Measurements from ENCODE around the gene DUSP8.
A peak's percentile ranks its signal among the peaks of the same experiment; 100 is the strongest.
"Not testable (repeated sequence)": the region's sequence is repeated elsewhere in the genome, so short reads cannot be mapped to it uniquely, and the experiment has no call there.

Gene DUSP8, protein sequence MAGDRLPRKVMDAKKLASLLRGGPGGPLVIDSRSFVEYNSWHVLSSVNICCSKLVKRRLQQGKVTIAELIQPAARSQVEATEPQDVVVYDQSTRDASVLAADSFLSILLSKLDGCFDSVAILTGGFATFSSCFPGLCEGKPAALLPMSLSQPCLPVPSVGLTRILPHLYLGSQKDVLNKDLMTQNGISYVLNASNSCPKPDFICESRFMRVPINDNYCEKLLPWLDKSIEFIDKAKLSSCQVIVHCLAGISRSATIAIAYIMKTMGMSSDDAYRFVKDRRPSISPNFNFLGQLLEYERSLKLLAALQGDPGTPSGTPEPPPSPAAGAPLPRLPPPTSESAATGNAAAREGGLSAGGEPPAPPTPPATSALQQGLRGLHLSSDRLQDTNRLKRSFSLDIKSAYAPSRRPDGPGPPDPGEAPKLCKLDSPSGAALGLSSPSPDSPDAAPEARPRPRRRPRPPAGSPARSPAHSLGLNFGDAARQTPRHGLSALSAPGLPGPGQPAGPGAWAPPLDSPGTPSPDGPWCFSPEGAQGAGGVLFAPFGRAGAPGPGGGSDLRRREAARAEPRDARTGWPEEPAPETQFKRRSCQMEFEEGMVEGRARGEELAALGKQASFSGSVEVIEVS

DNA sequence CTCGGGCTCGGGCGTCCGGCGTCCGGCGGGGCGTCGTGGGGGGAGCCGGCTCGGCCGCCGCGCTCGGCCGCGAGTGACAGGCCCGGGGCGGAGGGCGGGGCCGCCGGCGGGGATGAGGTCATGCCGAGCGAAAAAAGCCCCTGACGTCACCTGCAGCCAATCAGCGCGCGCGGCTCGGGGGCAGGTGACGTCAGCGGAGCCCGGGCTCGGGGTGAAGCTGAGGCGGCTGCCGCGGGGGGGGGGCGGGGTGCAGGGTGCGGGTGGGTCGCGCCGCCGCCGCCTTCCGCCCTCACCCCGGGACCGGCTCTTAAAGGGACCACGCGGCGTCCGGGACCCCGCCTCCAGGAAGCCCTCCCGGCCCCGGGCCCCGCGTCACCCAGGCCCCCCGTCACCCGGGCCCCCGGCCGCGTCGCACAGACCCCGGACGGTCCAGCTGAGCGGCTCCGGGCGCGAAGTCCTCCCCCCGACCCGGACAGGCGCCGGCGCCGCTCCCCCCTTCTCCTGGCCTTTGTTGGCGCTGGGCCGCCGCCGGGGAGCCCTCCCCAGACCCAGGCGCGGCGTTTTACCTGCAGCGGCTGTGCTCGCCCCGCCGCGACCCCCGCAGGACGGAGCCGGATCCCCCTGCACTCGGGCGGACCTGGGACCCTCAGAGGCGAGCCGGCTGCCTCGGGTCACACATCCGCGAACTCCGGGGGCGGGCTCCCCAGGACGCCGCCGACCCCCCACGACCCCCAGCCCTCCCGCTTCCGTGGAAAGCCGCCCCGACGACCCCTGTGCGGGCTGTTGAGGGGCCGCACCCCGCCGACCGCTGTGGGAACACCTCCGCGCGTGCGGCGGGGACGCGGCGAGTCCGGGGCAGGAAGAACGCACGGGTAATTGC lies at the start of gene DUSP8:
TSS of gene DUSP8 (minus strand) at position 75 of the 880 bp plus-strand sequence. CDS start 6,445 bp downstream, outside the sequence.
- peak; percentile 91 for DNase-seq (ENCODE audit: low spot score)

DNA sequence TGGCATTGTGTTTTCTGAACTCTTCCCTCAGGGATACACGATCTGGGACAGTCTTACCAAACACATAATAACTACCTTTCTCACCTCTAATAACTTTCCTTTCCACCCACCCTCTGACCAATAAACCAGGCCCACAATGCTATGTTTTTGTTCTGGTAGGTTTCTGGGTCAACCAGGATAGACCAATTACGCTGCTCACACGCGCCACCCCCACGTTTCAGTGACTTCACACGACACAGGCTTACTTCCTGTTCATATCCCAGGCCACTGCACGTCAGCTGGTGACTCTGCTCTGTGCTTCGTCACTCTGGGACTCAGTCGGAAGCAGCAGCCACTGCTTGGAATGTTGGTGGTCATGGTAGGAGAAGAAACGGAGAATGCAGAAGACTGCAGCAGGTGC lies 47.4 kb upstream of the DUSP8 start:
- DNase-seq (ENCODE audit: low spot score), result no peak

DNA sequence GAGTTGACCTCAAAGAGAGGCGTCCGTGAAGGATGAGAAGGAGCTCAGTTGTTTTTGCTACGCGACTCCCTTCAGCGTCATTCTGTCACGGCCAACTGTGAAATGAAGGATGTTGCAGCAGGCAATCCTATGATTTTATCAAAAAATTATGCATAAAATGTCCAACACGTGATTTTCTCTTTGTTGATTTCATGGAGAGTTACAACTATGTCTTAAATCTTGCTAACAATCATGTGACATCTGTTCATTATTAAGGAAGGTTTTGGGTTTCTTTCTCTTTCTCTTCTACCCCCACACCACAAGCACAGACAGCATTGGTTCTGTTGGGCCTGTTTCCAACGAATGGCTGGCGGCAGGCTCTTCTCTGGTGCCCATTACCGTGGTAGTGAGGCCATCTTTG lies 46.2 kb upstream of the DUSP8 start:
- DNase-seq (ENCODE audit: low spot score), result no peak

DNA sequence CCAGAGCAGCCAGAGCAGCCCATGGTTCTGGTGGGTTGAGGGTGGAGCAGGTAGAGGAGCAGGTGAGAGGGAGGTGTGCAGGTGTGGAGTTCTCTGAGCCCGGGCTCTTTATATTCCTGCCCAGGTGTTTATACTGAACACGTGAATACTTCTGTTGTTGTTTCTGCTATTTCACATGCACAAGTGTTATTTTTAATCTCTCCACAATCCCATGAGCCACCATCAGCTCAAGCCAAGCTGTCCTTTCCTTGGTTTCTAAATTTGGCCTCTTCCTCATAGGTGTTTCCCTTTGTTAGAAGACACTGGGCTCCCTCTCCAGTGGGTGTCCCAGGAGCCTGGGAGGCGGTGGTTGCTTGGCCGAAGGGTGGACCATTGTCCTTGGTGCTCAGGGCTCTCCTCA lies 36.3 kb upstream of the DUSP8 start, which contains the start of gene KRTAP5-3:
TSS of gene KRTAP5-3 (minus strand) at position 101 of the 400 bp plus-strand sequence. CDS start at position 23, 78 bp downstream.
- DNase-seq (ENCODE audit: low spot score), result no peak

DNA sequence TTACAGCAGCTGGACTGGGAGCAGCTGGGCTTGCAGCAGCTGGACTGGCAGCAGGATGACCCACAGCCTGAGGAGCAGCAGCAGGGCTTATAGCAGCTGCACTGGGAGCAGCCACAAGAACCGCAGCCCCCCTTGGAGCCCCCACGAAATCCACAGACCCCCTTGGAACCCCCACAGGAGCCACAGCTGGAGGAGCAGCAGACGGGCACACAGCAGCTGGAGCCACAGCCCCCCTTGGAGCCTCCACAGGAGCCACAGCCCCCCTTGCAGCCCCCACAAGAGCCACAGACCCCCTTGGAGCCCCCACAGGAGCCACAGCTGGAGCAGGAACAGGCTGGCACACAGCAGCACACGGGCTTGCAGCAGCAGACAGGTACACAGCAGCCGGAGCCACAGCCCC lies 35.8 kb upstream of the DUSP8 start:
- not testable (repeated sequence) for DNase-seq (ENCODE audit: low spot score)

DNA sequence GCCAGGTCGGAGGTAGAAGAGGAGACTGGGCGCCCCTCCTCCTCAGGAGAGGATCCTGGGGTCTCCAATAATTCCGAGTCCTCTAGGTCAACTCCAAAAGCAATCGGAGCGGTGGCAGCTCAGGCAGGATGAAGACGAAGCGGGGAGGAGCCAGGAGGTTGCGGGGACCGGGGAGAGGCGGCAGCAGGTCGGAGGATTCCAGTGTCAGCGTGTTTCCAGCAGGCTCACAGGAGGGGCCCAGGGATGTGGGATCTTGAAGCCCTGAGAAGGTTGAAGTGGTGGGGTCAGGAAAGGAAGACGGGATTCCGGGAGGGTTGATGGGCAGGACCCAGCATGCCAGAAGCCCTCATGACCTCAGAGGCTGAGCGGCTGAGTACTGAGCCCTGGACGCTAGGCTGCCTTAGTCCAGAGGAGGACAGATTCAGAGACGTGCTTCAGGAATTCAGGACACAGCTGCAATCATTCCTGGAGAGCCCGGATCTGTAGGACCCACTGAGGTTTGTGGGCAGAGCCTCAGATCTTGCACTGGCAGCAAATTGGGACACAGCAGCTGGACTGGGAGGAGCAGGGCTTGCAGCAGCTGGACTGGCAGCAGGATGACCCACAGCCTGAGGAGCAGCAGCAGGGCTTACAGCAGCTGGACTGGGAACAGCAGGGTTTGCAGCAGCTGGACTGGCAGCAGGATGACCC lies 35.2 kb upstream of the DUSP8 start:
- DNase-seq (ENCODE audit: low spot score), result not testable (repeated sequence)

DNA sequence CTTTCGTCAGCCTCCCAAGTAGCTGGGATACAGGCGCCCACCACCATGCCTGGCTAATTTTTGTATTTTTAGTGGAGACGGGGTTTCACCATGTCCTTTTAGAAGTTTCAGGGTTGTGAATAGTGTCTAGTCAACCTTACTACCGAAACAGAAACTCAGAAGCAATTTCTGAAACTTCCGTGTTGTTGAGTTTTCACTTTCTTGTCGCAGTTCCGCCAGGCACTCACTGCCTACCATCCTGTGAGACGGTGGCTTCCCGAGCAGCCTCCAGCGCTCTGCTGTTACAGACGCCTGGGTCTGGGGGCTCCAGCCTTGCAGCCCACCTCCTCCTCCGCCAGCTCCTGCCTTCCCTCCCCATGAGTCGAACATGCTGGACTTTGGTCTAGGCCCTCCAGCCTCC lies 33.9 kb upstream of the DUSP8 start:
- not testable (repeated sequence) for DNase-seq (ENCODE audit: low spot score)

DNA sequence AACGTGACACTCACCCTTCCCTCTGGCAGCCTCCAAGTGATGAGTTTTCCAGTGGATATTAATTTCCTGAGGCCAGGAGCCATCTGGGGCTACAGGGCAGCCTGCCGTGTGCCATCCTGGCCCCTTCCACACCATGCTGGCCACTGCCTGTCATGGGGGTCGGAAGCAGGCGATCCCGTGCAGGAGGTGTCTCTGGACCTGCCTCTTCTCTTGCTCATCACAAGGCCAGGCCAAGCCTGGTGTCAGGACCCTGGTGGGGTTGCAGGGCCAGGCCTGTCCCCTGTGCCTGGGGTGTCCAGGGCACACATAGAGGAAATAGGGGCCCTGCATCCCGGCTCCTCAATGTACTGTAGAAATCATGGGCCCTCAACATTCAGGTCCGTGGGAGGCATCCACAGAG lies 32.6 kb upstream of the DUSP8 start:
- no peak for DNase-seq (ENCODE audit: low spot score)

DNA sequence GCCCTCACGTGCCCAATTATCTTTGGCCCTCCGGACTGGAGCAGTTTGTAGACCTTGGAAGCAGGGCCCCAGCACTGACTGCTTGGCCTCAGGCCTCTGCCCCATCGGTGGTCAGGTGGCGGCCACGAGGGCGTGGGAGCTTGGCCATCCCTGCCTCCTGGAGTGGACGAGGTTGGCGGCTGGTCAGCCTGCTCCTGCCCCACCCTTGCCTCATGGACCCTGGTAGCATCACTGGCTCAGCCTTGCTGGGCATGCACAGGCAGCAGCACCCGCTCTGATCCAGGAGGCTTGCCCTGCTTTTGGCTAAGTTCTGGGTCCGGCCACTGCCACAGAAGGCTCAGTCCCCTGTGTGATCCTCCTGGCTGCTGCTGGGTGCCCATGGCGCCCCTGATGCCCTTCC lies 32.1 kb upstream of the DUSP8 start:
- DNase-seq (ENCODE audit: low spot score), result no peak

DNA sequence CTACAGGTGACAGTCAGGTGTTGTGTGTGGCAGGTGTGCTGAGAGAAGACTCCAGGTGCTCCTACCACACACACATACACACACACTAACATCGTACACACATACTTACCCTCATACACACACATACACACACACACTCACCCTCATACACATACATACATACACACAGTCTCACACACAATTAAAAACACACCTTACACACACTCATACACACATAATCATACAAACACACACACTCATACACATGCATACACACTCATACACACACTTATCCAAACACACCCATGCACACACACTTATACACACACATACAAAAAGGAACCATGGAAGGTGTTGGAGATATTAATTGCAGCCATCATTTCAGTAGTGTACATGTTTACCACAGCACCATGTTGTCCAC lies 31.6 kb upstream of the DUSP8 start:
- DNase-seq (ENCODE audit: low spot score), result no peak

DNA sequence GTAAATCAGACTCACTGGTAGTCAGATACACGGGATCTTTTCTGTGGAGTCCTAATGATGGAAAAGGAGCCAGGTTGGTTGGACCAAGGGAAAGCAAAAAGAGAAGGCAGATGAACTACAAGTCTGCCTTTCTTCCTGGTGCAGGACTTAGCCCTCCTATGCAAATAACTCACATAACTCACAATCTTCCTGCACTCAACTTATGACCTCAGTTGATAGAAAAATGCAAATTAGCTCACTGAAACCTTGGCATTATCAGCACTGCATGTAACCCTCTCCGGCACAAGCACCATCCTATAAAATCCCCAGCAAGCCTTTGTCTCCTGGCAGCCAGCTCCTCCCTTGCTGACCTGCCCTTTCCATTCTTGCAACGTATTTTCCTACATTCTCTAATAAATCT lies 29.6 kb upstream of the DUSP8 start:
- not testable (repeated sequence) for DNase-seq (ENCODE audit: low spot score)

DNA sequence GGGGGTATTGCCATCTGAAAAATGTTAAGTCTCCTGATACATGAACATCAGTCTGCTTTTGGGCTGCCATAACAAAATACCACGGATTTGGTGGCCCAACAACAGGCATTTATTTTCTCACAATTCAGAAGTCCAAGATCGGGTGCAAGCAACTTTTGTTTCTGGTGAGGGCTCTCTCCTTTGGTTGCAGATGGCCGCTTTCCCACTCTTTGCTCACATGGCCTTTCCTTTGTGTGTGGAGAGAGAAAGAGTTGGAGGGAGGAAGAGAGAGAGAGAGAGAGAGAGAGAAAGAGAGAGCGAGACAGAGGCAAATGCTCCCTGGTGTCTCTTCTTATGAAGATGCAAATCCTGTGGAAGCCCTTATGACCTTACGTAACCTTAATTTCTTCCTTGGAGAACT lies 28.6 kb upstream of the DUSP8 start:
- no peak for DNase-seq (ENCODE audit: low spot score)

DNA sequence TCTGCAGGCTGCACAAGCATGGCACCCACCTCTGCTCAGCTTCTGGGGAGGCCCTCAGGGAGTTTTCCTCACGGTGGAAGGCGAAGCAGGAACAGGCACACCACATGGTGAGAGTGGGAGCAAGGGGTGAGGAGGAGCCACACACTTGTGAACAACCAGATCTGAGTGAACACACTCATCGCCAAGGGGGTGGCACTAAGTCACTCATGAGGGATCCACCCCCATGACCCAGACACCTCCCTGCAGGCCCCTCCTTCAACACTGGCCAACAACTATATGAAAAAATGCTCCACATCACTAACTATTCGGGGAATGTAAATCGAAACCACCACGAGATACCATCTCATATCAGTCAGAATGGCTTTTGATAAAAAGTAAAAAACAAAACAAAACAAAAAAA lies 26.7 kb upstream of the DUSP8 start:
- DNase-seq (ENCODE audit: low spot score), result no peak

DNA sequence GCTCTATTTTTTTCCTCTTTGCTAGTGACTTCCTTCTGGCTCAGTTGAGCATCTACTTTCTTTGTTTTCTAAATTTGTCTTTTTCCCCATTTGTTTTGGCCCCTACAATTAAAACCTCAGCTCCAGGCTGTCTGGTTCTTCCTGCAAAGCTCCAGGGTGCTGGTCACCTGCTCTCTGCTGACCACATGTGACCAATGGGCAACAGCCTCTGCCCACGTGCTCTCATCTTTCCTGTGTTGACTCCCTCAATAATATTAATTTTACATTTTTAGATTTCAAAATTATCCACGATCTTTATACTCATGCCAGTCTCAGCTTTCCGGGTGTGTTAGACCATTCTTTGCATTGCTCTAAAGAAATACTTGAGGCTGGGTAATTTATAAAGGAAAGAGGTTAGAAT lies 26.3 kb upstream of the DUSP8 start:
- not testable (repeated sequence) for DNase-seq (ENCODE audit: low spot score)

DNA sequence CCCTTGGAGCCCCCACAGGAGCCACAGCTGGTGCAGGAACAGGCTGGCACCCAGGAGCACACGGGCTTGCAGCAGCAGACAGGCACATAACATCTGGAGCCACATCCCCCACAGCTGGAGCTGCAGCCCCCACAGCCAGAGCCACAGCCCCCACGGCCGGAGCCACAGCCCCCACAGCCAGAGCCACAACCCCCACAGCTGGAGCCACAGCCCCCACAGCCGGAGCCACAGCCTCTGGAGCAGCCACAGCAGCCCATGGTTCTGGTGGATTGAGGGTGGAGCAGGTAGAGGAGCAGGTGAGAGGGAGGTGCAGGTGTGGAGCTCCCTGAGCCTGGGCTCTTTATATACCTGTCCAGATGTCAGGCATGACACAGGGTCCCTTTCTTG lies 25.9 kb upstream of the DUSP8 start, which contains the start of gene KRTAP5-2:
TSS of gene KRTAP5-2 (minus strand) at position 301 of the 387 bp plus-strand sequence. CDS start at position 257, 44 bp downstream.
- DNase-seq (ENCODE audit: low spot score), result no peak

DNA sequence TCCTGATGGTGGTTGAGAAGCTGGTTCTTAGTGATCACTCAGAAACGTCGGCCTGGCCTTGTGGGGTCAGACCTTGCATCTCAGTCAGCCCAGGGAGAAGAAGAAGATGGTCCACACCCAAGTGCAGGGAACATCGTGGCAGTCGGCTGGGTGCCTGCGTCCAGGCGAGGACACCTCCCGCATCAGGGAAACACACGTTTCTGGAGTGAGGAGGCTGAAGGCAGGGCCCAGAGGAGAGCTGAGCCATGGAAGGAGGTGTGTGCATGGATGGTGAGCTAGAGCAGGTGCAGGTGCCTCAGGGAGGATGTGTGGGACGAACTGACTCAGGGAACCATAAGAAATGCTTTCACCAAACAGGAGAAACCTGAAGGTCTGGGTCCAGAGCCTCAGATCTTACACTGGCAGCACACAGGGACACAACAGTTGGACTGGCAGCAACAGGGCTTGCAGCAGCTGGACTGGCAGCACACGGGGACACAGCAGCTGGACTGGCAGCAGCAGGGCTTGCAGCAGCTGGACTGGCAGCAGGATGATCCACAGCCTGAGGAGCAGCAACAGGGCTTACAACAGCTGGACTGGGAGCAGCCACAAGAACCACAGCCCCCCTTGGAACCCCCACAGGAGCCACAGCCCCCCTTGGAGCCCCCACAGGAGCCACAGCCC lies 25.4 kb upstream of the DUSP8 start:
- DNase-seq (ENCODE audit: low spot score), result no peak

DNA sequence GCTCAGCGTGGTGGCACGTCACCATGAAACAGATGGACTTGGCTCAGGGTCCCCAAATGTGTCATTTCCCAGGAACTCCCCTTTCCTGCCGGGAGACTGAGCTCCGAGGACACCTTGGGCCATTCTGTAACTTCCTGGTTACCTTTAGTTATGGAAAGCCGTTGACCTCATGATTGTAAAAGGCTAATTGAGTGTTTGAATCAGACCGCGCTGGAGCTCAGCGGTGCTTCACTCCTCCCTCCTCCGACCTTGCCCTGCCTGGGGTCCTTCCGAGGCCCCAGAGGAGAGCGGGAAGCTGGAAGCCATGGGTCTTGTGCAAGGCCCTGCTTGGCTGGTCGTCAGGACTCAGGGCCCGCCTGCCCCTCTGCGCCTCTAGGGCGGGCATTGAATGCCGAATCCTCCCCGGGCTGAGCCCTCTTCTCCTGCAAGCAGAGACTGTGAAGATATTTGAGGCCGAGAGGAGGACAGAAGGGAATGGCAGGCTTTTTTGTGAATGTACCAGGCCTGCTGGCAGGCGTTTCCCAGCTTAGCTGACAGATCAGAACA lies 24.6 kb upstream of the DUSP8 start:
- not testable (repeated sequence) for DNase-seq (ENCODE audit: low spot score)

DNA sequence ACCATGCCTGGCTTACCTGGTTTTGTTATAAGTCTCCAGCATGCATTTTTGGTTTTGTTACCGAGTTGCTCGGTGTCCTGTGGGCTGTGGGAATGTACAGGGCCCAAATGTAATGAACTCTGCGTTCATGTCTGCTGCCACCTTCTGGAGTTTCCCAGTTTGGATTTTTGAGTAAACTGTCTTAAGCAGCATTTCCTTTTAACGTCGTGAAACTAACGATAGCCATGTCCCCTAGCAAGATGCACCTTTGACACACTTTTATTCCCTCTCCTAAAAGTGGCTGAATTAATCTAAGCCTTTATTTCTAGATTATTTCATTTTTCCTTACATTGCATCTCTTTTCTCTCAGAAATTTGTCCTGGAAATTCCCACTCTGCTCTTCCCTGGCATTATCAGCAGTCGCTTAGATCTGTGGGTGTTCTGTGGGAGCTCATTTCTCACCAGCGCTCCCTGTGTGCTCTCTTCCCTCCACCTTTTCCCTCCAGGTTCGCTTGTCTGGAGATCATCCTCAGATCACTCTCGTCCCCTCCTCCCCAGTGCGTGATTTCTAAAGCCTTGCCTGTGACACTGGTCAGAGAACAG lies 24.0 kb upstream of the DUSP8 start:
- DNase-seq (ENCODE audit: low spot score), result not testable (repeated sequence)

DNA sequence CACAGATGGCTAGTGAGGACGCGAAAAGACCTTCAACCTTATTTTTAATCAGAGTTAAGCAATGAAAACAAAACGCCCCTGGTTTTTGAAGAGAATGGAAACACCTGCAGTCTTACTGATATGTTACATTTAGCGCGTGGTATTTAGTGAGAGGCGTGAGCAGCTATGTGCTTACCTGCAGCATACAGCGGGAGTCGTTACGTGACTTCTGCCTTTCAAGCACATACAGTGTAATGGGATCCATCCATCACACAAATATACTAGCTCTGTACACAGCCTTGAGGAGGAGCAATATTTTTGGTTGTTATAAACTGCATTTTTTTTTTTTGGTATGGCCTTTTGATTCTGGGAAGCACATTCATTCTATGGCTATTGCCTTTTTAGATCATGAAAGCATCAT lies 20.6 kb upstream of the DUSP8 start:
- no peak for DNase-seq (ENCODE audit: low spot score)

DNA sequence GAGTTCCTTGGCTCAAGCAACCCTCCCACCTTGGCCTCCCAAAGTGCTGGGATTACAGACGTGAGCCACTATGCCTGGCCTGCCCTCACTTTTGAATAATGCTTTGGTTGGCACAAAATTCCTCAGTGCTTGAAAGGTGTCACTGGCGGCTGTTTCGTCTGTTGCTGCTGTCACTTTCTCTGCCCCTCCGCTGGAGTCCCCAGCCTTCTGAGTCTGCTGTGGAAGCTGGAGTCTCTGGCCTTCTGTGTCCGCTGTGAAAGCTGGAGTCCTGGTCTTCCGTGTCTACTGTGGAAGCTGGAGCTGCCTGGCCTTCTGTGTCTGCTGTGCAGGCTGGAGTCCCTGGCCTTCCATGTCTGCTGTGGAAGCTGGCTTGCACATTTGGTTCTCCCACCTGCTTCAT lies 17.9 kb upstream of the DUSP8 start:
- no peak for DNase-seq (ENCODE audit: low spot score)

Data from ecto neural progenitor cell (in vitro differentiated cells).